CD4-positive, alpha-beta memory T cell (primary cell): ENCODE results near the gene MRPL14. TPM values are rescaled to one million over a fixed set of nuclear protein-coding genes. Genes with fewer than 3 reads are reported as not detected.

Experiments used
- CTCF ChIA-PET: fragments of 350-600 bp; sonication (Branson Sonifier 250); formaldehyde crosslinking; loops from one replicate; lab custom pipeline; 2021; ENCODE audit warnings: inconsistent platforms; ENCODE audit not compliant: partially characterized antibody; lab: Charles Lee
- POLR2A ChIA-PET: fragments of 350-600 bp; sonication (Branson Sonifier 250); formaldehyde crosslinking; loops from one replicate; lab custom pipeline; 2021; ENCODE audit not compliant: partially characterized antibody; lab: Charles Lee
- DNase-seq, 5 donors: peaks; one replicate each; pipeline versions ENCODE4 v3.0.0 to v3.0.0-alpha.2; 2020 to 2022; ENCODE audit warnings: mixed read lengths in 1 of 5
- H3K27ac ChIP-seq: one replicate; pipeline ENCODE4 v1.7.0; 2013; ENCODE audit warnings: low read depth, low read length
- H3K27me3 ChIP-seq: 2 replicates; pipeline ENCODE4 v1.7.0; 2013; ENCODE audit warnings: mild to moderate bottlenecking, low read length, moderate library complexity; ENCODE audit not compliant: insufficient read depth
- H3K36me3 ChIP-seq: 2 replicates; pipeline ENCODE4 v1.7.0; 2013; ENCODE audit warnings: mild to moderate bottlenecking, low read length, moderate library complexity; ENCODE audit not compliant: insufficient read depth
- H3K4me1 ChIP-seq: 2 replicates; pipeline ENCODE4 v1.7.0; 2013; ENCODE audit warnings: mild to moderate bottlenecking, low read length, moderate library complexity; ENCODE audit not compliant: insufficient read depth
- H3K4me3 ChIP-seq, 2 donors: one replicate each; pipeline ENCODE4 v1.7.0; 2013; ENCODE audit warnings: low read length in 2 of 2, mild to moderate bottlenecking in 1 of 2
- H3K9me3 ChIP-seq, 2 donors: one replicate each; pipeline ENCODE4 v1.7.0; 2013; ENCODE audit warnings: low read length in 2 of 2, control low read depth in 1 of 2; ENCODE audit not compliant: control insufficient read depth in 1 of 2
- H3K27ac Mint-ChIP-seq, 7 donors: one replicate each; pipeline ENCODE4 v1.8.0; 2020 to 2021; ENCODE audit warnings: mixed read lengths in 7 of 7, mild to moderate bottlenecking in 6 of 7, inconsistent platforms in 3 of 7, moderate library complexity in 3 of 7
- H3K27me3 Mint-ChIP-seq, 2 donors: one replicate each; pipeline ENCODE4 v1.8.0; 2020 to 2021; ENCODE audit warnings: mixed read lengths in 2 of 2
- H3K36me3 Mint-ChIP-seq, 2 donors: one replicate each; pipeline ENCODE4 v1.8.0; 2020 to 2021; ENCODE audit warnings: mixed read lengths in 2 of 2, inconsistent platforms in 1 of 2, mild to moderate bottlenecking in 1 of 2
- H3K4me1 Mint-ChIP-seq, 4 donors: one replicate each; pipeline ENCODE4 v1.8.0; 2020 to 2021; ENCODE audit warnings: mixed read lengths in 4 of 4, mild to moderate bottlenecking in 1 of 4
- H3K4me3 Mint-ChIP-seq, 8 donors: one replicate each; pipeline ENCODE4 v1.8.0; 2020 to 2021; ENCODE audit warnings: mixed read lengths in 8 of 8, mild to moderate bottlenecking in 7 of 8, moderate library complexity in 6 of 8, inconsistent platforms in 3 of 8
- H3K9me3 Mint-ChIP-seq, 8 donors: one replicate each; pipeline ENCODE4 v1.8.0; 2020 to 2021; ENCODE audit warnings: mixed read lengths in 8 of 8, mild to moderate bottlenecking in 5 of 8, inconsistent platforms in 3 of 8, moderate library complexity in 1 of 8
- intact Hi-C: fragments of 100-400 bp; cut with micrococcal nuclease; formaldehyde crosslinking; loops from one replicate; pipeline ENCODE4 v1.15.1; 2023
- polyA plus RNA-seq, 2 donors: library from polyadenylated mRNA; unstranded; fragments of 300-500 nt; fragmentation: Illumina TruSeq; gene quantifications; one replicate each; pipeline ENCODE4 v1.2.3, GENCODE V29; 2021
- total RNA-seq, 2 experiments: library from RNA; stranded (reverse); gene quantifications; one replicate each; pipeline ENCODE4 v1.2.3, GENCODE V29; 2021

The MRPL14 gene
- total and polyA plus RNA-seq, 4 experiments from 2014 or later, result 21.7 to 123 (median 63.4) TPM

GRCh38 chr6:44088827-44089590 is 38.2 kb downstream of the MRPL14 start:
- H3K36me3 ChIP-seq, result no peaks in the 10 kb centered on the region
- no peaks in the 10 kb centered on the region for H3K4me1 ChIP-seq
- Mint-ChIP-seq H3K27ac (peak overlapping the region in 2 of 7 donors; percentile 42 to 51), H3K36me3 (peaks cover 3% of the 10 kb centered on the region in 2 donors), H3K4me3 (no peak overlapping the region), H3K4me1 (no peaks in the 10 kb centered on the region), H3K9me3 (no peaks in the 10 kb centered on the region), H3K27me3 (no peaks in the 10 kb centered on the region)
- H3K27me3 ChIP-seq, result no peaks in the 10 kb centered on the region
- intact Hi-C loops, result no loop called here
- ChIA-PET CTCF (interaction anchor here (1.0 to 2.7 kb wide), 2 partner anchors 10 to 168 kb away, joined by 3 to 16 read pairs; partner anchors contain the start of gene SLC35B2), POLR2A (interaction anchor here (0.6 kb wide), 1 partner anchor 314 kb away, joined by 4 read pairs; no protein-coding TSS in a partner anchor)
- no peaks in the 10 kb centered on the region for H3K9me3 ChIP-seq
- no peak overlapping the region for H3K27ac ChIP-seq
- no peak for DNase-seq
- no peak overlapping the region for H3K4me3 ChIP-seq

- Mint-ChIP-seq H3K36me3 (no peaks in the 10 kb centered on the region), H3K27ac (no peak overlapping the region), H3K27me3 (no peaks in the 10 kb centered on the region), H3K4me3 (no peak overlapping the region), H3K9me3 (no peaks in the 10 kb centered on the region), H3K4me1 (no peaks in the 10 kb centered on the region)
- H3K27me3 ChIP-seq, result no peaks in the 10 kb centered on the region
- no peak overlapping the region for H3K27ac ChIP-seq
- DNase-seq, result no peak
- H3K36me3 ChIP-seq, result no peaks in the 10 kb centered on the region
- ChIA-PET POLR2A (no interaction called here), CTCF (interaction anchor here (2.2 kb wide), 1 partner anchor 11 kb away, joined by 9 read pairs; no protein-coding TSS in a partner anchor)
- no peaks in the 10 kb centered on the region for H3K9me3 ChIP-seq
- no peaks in the 10 kb centered on the region for H3K4me1 ChIP-seq
- intact Hi-C loops, result no loop called here
- H3K4me3 ChIP-seq, result no peak overlapping the region
Observed at GRCh38 chr6:44087623-44088022, 39.6 kb downstream of the MRPL14 start.

GRCh38 chr6:44086931-44087574 is 40.2 kb downstream of the MRPL14 start:
- H3K36me3 ChIP-seq, result no peaks in the 10 kb centered on the region
- no peaks in the 10 kb centered on the region for H3K4me1 ChIP-seq
- ChIA-PET CTCF (interaction anchor here (1.0 to 2.2 kb wide), 4 partner anchors 12 to 363 kb away, joined by 4 to 9 read pairs (median 4); no protein-coding TSS in a partner anchor), POLR2A (no interaction called here)
- no peak overlapping the region for H3K27ac ChIP-seq
- Mint-ChIP-seq H3K4me1 (no peaks in the 10 kb centered on the region), H3K27me3 (no peaks in the 10 kb centered on the region), H3K9me3 (no peaks in the 10 kb centered on the region), H3K27ac (no peak overlapping the region), H3K4me3 (no peak overlapping the region), H3K36me3 (no peaks in the 10 kb centered on the region)
- no peak for DNase-seq
- no peaks in the 10 kb centered on the region for H3K9me3 ChIP-seq
- intact Hi-C loops, result no loop called here
- H3K27me3 ChIP-seq, result no peaks in the 10 kb centered on the region
- H3K4me3 ChIP-seq, result no peak overlapping the region

- Histone ChIP-seq H3K4me1 (no peaks in the 10 kb centered on the region), H3K9me3 (no peaks in the 10 kb centered on the region), H3K36me3 (no peaks in the 10 kb centered on the region), H3K27me3 (no peaks in the 10 kb centered on the region), H3K4me3 (no peak overlapping the region), H3K27ac (no peak overlapping the region)
- no peaks in the 10 kb centered on the region for H3K36me3 Mint-ChIP-seq
- no peaks in the 10 kb centered on the region for H3K4me1 Mint-ChIP-seq
- CTCF ChIA-PET, result interaction anchor here (0.6 to 1.9 kb wide), 7 partner anchors 10 to 361 kb away, joined by 3 to 5 read pairs (median 4); partner anchors contain the start of gene VEGFA
- DNase-seq, result no peak
- no peak overlapping the region for H3K27ac Mint-ChIP-seq
- no peaks in the 10 kb centered on the region for H3K27me3 Mint-ChIP-seq
- H3K4me3 Mint-ChIP-seq, result no peak overlapping the region
- intact Hi-C loops, result no loop called here
- no peaks in the 10 kb centered on the region for H3K9me3 Mint-ChIP-seq
- POLR2A ChIA-PET, result no interaction called here
Observed at GRCh38 chr6:44085219-44085618, 42.0 kb downstream of the MRPL14 start.

- intact Hi-C loops, result no loop called here
- POLR2A ChIA-PET, result no interaction called here
Observed at GRCh38 chr6:44084231-44085014, 42.8 kb downstream of the MRPL14 start.

GRCh38 chr6:44082872-44083321 is 44.4 kb downstream of the MRPL14 start:
- intact Hi-C loops, result no loop called here
- POLR2A ChIA-PET, result no interaction called here

More at GRCh38 chr6:44084231-44085014, 42.8 kb downstream of the MRPL14 start:
- H3K27ac Mint-ChIP-seq, result no peak overlapping the region
- no peaks in the 10 kb centered on the region for H3K36me3 Mint-ChIP-seq
- H3K4me1 ChIP-seq, result no peaks in the 10 kb centered on the region
- H3K9me3 Mint-ChIP-seq, result no peaks in the 10 kb centered on the region
- peaks cover 0 to under 1% (median 0%) of the 10 kb centered on the region in 4 donors for H3K4me1 Mint-ChIP-seq
- DNase-seq, result no peak
- CTCF ChIA-PET, result interaction anchor here (1.0 to 4.3 kb wide), 6 partner anchors 9 to 315 kb away, joined by 3 to 20 read pairs (median 4); partner anchors contain the start of gene VEGFA
- H3K4me3 Mint-ChIP-seq, result no peak overlapping the region
- no peaks in the 10 kb centered on the region for H3K27me3 ChIP-seq
- no peaks in the 10 kb centered on the region for H3K27me3 Mint-ChIP-seq
- H3K36me3 ChIP-seq, result no peaks in the 10 kb centered on the region
- H3K9me3 ChIP-seq, result no peaks in the 10 kb centered on the region
- H3K4me3 ChIP-seq, result no peak overlapping the region
- no peak overlapping the region for H3K27ac ChIP-seq

More at GRCh38 chr6:44082872-44083321, 44.4 kb downstream of the MRPL14 start:
- CTCF ChIA-PET, result interaction anchor here (1.1 to 5.9 kb wide), 3 partner anchors 8 to 416 kb away, joined by 4 to 79 read pairs (median 20); partner anchors contain the start of gene VEGFA
- Histone ChIP-seq H3K27ac (no peak overlapping the region), H3K27me3 (no peaks in the 10 kb centered on the region), H3K36me3 (no peaks in the 10 kb centered on the region), H3K4me1 (no peaks in the 10 kb centered on the region), H3K4me3 (no peak overlapping the region), H3K9me3 (no peaks in the 10 kb centered on the region)
- peaks cover 0 to 4% (median under 1%) of the 10 kb centered on the region in 4 donors for H3K4me1 Mint-ChIP-seq
- DNase-seq, result no peak
- H3K27me3 Mint-ChIP-seq, result peaks cover under 1 to 6% of the 10 kb centered on the region in 2 donors
- H3K27ac Mint-ChIP-seq, result no peak overlapping the region
- no peak overlapping the region for H3K4me3 Mint-ChIP-seq
- no peaks in the 10 kb centered on the region for H3K9me3 Mint-ChIP-seq
- no peaks in the 10 kb centered on the region for H3K36me3 Mint-ChIP-seq
